ENCODE data around the gene RAB1A. TPM values are rescaled to one million over a fixed set of nuclear protein-coding genes. Genes with fewer than 3 reads are reported as not detected.

Gene RAB1A
- total and polyA plus RNA-seq, 2 experiments from 2014 or later, result 94.8 to 172 TPM

DNA sequence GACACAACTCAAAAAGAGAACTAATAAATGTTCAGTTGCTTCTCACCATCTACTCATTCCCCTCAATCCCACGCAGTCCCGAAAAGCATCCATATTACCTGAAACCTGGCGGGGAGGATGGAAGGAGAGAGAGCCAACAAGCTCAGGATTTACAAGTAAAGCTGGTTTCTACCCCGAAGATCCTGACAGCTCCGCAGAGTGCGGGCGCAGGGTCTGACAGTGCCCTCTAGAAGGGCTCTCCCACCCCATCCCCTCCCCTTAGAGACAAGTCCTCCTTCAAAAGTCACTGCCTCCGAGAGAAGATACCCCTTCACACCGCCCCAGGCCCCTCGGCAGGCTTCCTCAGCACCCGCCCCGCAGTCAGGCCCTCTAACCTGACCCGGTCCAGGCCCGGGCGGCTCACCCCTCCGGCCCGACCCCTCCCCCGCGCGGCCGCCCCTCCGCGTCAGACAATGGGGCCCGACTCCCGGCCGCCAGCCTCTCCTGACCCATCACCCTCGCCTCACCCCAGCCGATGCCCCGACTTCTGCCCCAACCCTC lies 550 bp downstream of the RAB1A start:
- H3K9me3 Mint-ChIP-seq, result no peaks in the 10 kb centered on the region
- H3K4me3 Mint-ChIP-seq, result peak overlapping the region; percentile 86
- Histone ChIP-seq H3K27ac (ENCODE audit: low read depth) (peak overlapping the region; percentile 97), H3K36me3 (ENCODE audit: insufficient read depth) (no peaks in the 10 kb centered on the region), H3K9me2 (ENCODE audit: insufficient read depth) (no peaks in the 10 kb centered on the region), H3K4me3 (peak overlapping the region; percentile 87), H3K4me1 (ENCODE audit: insufficient read depth) (peaks cover 40% of the 10 kb centered on the region), H3K79me2 (replicated peaks; ENCODE audit: insufficient read depth) (peaks cover 52% of the 10 kb centered on the region), H3K4me2 (peak overlapping the region; percentile 90), H3K27me3 (ENCODE audit: insufficient read depth) (no peaks in the 10 kb centered on the region), H2AFZ (0 out of 2 replicates have a peak overlapping the region, but pooled peaks have one; percentile 64), H4K20me1 (replicated peaks; ENCODE audit: insufficient read depth) (peaks cover 26% of the 10 kb centered on the region), H3F3A (replicated peaks; ENCODE audit: low read depth) (0 out of 2 replicates have a peak, but pooled peaks cover 3% of the 10 kb centered on the region)
- TF ChIP-seq EZH2phosphoT487 (IDR thresholded peaks at IDR 0.05; ENCODE audit: unreplicated experiment), result no peak
- 0 out of 2 replicates have a peak, but pooled peaks have one; percentile 42 for TF ChIP-seq CREB1 (CRISPR knock-in tag; IDR thresholded peaks at IDR 0.05; ENCODE audit: low read depth)
- DNase-seq (ENCODE audit: low spot score) (peak; percentile 43), ATAC-seq (peak; percentile 26)
- peaks cover 3% of the 10 kb centered on the region; the same call in 1 of the 3 replicates for H3K36me3 Mint-ChIP-seq (ENCODE audit: low read depth)
- peaks cover 26% of the 10 kb centered on the region for H3K4me1 Mint-ChIP-seq
- peak overlapping the region; percentile 97 for H3K27ac Mint-ChIP-seq
- peaks cover 14% of the 10 kb centered on the region for H3K27me3 Mint-ChIP-seq (ENCODE audit: insufficient read depth, low read depth, poor library complexity)

DNA sequence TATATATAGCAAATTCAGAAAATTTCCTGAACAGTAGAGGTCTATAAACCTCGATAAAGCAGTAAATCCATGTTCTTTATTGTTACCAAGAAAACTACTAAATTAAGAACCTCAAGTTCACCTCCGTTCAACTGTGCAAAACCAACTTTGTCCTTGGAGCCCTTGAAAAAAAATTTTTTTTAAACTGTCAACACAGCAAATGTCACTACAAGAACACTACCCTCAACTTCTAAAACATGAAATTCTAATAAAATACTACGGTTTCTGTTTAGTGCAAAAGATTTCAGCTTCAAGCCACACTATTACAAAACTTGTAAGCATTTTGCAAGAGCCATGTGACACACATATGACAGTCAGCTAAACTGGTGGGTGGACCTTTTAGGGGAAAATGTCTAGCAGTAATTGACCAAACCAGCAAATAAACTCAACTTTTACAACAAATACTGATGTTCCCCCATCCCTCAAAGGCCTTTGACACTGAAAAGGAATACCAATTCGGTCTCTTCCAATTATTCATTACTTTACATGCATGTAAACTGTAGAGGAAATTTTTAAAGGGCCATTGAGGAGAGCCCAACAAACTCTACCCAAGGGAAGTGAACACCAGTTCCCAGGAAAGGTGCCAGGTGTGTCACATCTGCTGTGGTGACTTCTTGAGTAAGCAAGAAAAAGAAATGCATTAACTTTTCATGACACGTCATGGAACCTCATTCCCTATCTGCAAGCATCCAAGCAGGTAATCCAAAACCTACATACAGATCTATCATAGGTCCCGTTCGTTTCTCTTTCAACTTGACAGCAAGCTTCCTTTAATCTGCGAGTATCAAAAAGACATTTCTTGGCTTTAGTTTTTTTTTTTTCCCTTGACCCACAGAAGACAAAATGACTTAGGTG lies 1.4 kb downstream of the RAB1A start:
- no peaks in the 10 kb centered on the region for H3K9me3 Mint-ChIP-seq
- Histone ChIP-seq H3K4me3 (peak overlapping the region; percentile 87), H2AFZ (no peak overlapping the region), H3K4me1 (ENCODE audit: insufficient read depth) (peaks cover 40% of the 10 kb centered on the region), H3F3A (replicated peaks; ENCODE audit: low read depth) (0 out of 2 replicates have a peak, but pooled peaks cover 3% of the 10 kb centered on the region), H4K20me1 (replicated peaks; ENCODE audit: insufficient read depth) (peaks cover 33% of the 10 kb centered on the region), H3K4me2 (peak overlapping the region; percentile 90), H3K79me2 (replicated peaks; ENCODE audit: insufficient read depth) (peaks cover 60% of the 10 kb centered on the region), H3K27ac (ENCODE audit: low read depth) (no peak overlapping the region), H3K27me3 (ENCODE audit: insufficient read depth) (no peaks in the 10 kb centered on the region), H3K9me2 (ENCODE audit: insufficient read depth) (no peaks in the 10 kb centered on the region), H3K36me3 (ENCODE audit: insufficient read depth) (no peaks in the 10 kb centered on the region)
- DNase-seq (ENCODE audit: low spot score) (no peak), ATAC-seq (no peak)
- H3K27ac Mint-ChIP-seq, result peak overlapping the region; percentile 97
- peaks cover 14% of the 10 kb centered on the region for H3K27me3 Mint-ChIP-seq (ENCODE audit: insufficient read depth, low read depth, poor library complexity)
- peaks cover 3% of the 10 kb centered on the region; the same call in 1 of the 3 replicates for H3K36me3 Mint-ChIP-seq (ENCODE audit: low read depth)
- H3K4me3 Mint-ChIP-seq, result peak overlapping the region; percentile 86
- peaks cover 26% of the 10 kb centered on the region for H3K4me1 Mint-ChIP-seq
- no peak for TF ChIP-seq NANOG (IDR thresholded peaks at IDR 0.05; ENCODE audit: borderline replicate concordance)
- no peak for TF ChIP-seq EZH2phosphoT487 (IDR thresholded peaks at IDR 0.05; ENCODE audit: unreplicated experiment)
- TF ChIP-seq, protein P1, sequence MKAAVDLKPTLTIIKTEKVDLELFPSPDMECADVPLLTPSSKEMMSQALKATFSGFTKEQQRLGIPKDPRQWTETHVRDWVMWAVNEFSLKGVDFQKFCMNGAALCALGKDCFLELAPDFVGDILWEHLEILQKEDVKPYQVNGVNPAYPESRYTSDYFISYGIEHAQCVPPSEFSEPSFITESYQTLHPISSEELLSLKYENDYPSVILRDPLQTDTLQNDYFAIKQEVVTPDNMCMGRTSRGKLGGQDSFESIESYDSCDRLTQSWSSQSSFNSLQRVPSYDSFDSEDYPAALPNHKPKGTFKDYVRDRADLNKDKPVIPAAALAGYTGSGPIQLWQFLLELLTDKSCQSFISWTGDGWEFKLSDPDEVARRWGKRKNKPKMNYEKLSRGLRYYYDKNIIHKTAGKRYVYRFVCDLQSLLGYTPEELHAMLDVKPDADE (IDR thresholded peaks at IDR 0.05), result no peak
- TF ChIP-seq ZNF331 (CRISPR knock-in tag; IDR thresholded peaks at IDR 0.05; ENCODE audit: low read depth), result no peak
- TF ChIP-seq POLR2AphosphoS5 (IDR thresholded peaks at IDR 0.05; ENCODE audit: low read depth), result no peak
- TF ChIP-seq EZH2 (IDR thresholded peaks at IDR 0.05; ENCODE audit: low read depth, unreplicated experiment), result no peak
- no peak for TF ChIP-seq CREB1 (CRISPR knock-in tag; IDR thresholded peaks at IDR 0.05; ENCODE audit: low read depth)
- TF ChIP-seq ZNF114 (CRISPR knock-in tag; IDR thresholded peaks at IDR 0.05), result no peak
- TF ChIP-seq STAT1 (IDR thresholded peaks at IDR 0.05; ENCODE audit: unreplicated experiment), result no peak
- TF ChIP-seq, protein P2, sequence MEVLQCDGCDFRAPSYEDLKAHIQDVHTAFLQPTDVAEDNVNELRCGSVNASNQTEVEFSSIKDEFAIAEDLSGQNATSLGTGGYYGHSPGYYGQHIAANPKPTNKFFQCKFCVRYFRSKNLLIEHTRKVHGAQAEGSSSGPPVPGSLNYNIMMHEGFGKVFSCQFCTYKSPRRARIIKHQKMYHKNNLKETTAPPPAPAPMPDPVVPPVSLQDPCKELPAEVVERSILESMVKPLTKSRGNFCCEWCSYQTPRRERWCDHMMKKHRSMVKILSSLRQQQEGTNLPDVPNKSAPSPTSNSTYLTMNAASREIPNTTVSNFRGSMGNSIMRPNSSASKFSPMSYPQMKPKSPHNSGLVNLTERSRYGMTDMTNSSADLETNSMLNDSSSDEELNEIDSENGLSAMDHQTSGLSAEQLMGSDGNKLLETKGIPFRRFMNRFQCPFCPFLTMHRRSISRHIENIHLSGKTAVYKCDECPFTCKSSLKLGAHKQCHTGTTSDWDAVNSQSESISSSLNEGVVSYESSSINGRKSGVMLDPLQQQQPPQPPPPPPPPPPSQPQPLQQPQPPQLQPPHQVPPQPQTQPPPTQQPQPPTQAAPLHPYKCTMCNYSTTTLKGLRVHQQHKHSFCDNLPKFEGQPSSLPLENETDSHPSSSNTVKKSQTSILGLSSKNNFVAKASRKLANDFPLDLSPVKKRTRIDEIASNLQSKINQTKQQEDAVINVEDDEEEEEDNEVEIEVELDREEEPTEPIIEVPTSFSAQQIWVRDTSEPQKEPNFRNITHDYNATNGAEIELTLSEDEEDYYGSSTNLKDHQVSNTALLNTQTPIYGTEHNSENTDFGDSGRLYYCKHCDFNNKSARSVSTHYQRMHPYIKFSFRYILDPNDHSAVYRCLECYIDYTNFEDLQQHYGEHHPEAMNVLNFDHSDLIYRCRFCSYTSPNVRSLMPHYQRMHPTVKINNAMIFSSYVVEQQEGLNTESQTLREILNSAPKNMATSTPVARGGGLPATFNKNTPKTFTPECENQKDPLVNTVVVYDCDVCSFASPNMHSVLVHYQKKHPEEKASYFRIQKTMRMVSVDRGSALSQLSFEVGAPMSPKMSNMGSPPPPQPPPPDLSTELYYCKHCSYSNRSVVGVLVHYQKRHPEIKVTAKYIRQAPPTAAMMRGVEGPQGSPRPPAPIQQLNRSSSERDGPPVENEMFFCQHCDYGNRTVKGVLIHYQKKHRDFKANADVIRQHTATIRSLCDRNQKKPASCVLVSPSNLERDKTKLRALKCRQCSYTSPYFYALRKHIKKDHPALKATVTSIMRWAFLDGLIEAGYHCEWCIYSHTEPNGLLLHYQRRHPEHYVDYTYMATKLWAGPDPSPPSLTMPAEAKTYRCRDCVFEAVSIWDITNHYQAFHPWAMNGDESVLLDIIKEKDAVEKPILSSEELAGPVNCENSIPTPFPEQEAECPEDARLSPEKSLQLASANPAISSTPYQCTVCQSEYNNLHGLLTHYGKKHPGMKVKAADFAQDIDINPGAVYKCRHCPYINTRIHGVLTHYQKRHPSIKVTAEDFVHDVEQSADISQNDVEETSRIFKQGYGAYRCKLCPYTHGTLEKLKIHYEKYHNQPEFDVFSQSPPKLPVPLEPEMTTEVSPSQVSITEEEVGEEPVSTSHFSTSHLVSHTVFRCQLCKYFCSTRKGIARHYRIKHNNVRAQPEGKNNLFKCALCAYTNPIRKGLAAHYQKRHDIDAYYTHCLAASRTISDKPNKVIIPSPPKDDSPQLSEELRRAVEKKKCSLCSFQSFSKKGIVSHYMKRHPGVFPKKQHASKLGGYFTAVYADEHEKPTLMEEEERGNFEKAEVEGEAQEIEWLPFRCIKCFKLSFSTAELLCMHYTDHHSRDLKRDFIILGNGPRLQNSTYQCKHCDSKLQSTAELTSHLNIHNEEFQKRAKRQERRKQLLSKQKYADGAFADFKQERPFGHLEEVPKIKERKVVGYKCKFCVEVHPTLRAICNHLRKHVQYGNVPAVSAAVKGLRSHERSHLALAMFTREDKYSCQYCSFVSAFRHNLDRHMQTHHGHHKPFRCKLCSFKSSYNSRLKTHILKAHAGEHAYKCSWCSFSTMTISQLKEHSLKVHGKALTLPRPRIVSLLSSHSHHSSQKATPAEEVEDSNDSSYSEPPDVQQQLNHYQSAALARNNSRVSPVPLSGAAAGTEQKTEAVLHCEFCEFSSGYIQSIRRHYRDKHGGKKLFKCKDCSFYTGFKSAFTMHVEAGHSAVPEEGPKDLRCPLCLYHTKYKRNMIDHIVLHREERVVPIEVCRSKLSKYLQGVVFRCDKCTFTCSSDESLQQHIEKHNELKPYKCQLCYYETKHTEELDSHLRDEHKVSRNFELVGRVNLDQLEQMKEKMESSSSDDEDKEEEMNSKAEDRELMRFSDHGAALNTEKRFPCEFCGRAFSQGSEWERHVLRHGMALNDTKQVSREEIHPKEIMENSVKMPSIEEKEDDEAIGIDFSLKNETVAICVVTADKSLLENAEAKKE (CRISPR knock-in tag; IDR thresholded peaks at IDR 0.05), result no peak

Measured in GM23338 (cell line).